Activated naive CD8-positive, alpha-beta T cell treated with anti-CD3 and anti-CD28 coated beads, Interleukin-2, amount 10 ng/mL, durations not matched to agents 7 days and 5 days (primary cell): ENCODE measurements around the gene CEP104. TPM values are rescaled to one million over a fixed set of nuclear protein-coding genes. Genes with fewer than 3 reads are reported as not detected.

Source experiments
- ATAC-seq: fragments of 150-1000 bp; cut with Tn5 transposase; one replicate; pipeline ENCODE4 v1.10.0; 2021; ENCODE audit warnings: low read depth, moderate library complexity
- POLR2A ChIA-PET: fragments of 350-600 bp; sonication (Branson Sonifier 250); formaldehyde crosslinking; loops from one replicate; lab custom pipeline; 2021; ENCODE audit warnings: antibody characterized with exemption; lab: Charles Lee
- DNase-seq: peaks from one replicate; pipeline ENCODE4 v3.0.0; 2021
- H3K27ac Mint-ChIP-seq: one replicate; pipeline ENCODE4 v1.8.0; 2022; ENCODE audit warnings: mild to moderate bottlenecking, mixed read lengths
- H3K27me3 Mint-ChIP-seq: one replicate; pipeline ENCODE4 v1.8.0; 2022; ENCODE audit warnings: mild to moderate bottlenecking, moderate library complexity, mixed read lengths
- H3K36me3 Mint-ChIP-seq: one replicate; pipeline ENCODE4 v1.8.0; 2021; ENCODE audit warnings: mild to moderate bottlenecking, mixed read lengths
- H3K4me1 Mint-ChIP-seq: one replicate; pipeline ENCODE4 v1.8.0; 2021; ENCODE audit warnings: mixed read lengths
- H3K4me3 Mint-ChIP-seq: one replicate; pipeline ENCODE4 v1.8.0; 2022; ENCODE audit warnings: mild to moderate bottlenecking, moderate library complexity, mixed read lengths
- H3K9me3 Mint-ChIP-seq: one replicate; pipeline ENCODE4 v1.8.0; 2021; ENCODE audit warnings: mixed read lengths
- total RNA-seq, 2 experiments: library from RNA; stranded (reverse); gene quantifications; one replicate each; pipeline ENCODE4 v1.2.3, GENCODE V29; 2021

Gene CEP104
- total RNA-seq, 2 experiments from 2014 or later: 44.6 to 46.9 TPM

DNA sequence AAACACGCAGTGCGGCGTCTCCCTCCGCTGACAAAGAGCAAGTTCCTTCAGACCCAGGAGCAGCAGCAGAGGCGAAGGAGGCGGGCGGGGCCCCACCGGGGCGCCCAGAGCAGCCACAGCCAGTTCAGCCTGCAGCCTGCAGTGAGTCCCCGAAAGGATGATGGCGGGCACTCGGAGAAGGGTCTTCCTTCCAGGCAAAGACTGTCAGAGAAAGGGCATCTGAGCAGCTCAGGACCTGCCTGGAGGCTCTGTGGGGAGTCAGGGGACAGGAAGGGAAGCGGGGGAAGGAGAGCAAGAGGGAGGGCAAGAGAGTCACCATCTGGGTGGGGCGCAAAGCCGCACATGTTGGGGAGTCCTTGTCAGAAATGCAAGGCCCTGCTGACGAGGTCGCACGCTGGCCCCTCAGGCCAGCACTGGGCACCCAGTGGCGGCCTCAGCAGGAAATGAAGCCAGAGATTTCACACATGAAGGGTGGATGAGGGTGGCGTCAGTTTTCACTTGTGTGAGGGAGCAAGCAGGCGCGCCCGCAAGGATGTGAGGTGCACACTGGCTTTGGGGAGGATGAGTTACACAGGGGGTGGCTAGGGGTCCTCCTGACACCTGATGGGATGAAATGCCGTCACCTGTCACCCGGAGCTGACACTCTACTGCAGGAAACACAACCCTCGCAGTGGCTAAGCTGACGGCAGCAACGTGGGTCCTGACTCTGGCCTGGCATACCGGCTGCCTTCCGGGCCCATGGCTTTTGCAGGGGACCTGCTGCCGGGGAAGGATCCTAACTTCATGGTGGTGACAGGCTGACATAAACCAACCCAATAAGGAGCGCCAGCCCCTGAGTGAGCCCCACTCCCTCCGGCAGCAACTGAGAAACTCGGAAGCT is 67.3 kb downstream of the CEP104 start:
- Mint-ChIP-seq H3K27ac (no peak overlapping the region), H3K36me3 (peaks cover 7% of the 10 kb centered on the region), H3K4me3 (no peak overlapping the region), H3K9me3 (no peaks in the 10 kb centered on the region), H3K27me3 (peaks cover 1% of the 10 kb centered on the region), H3K4me1 (peaks cover 17% of the 10 kb centered on the region)
- POLR2A ChIA-PET: no interaction called here
- DNase-seq (no peak), ATAC-seq (no peak)

DNA sequence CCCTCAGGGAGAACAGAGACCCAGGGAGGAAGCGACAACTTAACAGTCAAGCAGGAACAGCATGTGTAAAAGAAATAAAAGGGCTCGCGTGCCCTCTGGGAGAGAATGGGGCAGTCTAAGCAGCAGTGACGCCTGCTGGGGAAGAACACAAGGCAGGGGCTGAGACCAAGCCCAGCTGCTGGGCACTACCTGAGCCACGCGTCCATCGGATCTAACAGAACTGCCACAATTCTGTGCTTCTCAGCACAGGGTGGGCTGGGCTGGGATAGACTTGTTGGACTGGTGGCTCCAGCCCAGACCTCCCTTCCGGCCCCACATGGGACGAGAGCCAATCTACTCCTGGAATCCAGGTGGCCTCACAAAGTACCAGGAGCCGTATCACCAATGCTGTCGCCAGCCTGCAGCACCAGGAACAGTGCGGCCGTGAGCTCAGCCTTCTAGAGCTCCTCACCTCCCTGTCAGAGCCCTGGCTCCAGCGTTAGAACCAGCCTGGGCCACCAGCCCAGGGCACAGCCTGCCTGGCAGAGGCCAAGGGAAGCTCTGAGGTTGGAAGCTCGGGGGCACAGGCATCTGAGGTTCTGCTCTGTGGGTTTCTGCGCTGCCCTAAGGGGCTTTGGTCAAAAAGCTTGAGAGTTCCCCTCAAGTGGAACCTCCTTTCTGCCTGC is 68.1 kb downstream of the CEP104 start:
- ATAC-seq: no peak
- POLR2A ChIA-PET: no interaction called here
- peaks cover 14% of the 10 kb centered on the region for H3K4me1 Mint-ChIP-seq
- peaks cover 10% of the 10 kb centered on the region for H3K36me3 Mint-ChIP-seq
- H3K4me3 Mint-ChIP-seq: no peak overlapping the region
- H3K27ac Mint-ChIP-seq: no peak overlapping the region
- peaks cover 1% of the 10 kb centered on the region for H3K27me3 Mint-ChIP-seq
- DNase-seq: no peak
- no peaks in the 10 kb centered on the region for H3K9me3 Mint-ChIP-seq

DNA sequence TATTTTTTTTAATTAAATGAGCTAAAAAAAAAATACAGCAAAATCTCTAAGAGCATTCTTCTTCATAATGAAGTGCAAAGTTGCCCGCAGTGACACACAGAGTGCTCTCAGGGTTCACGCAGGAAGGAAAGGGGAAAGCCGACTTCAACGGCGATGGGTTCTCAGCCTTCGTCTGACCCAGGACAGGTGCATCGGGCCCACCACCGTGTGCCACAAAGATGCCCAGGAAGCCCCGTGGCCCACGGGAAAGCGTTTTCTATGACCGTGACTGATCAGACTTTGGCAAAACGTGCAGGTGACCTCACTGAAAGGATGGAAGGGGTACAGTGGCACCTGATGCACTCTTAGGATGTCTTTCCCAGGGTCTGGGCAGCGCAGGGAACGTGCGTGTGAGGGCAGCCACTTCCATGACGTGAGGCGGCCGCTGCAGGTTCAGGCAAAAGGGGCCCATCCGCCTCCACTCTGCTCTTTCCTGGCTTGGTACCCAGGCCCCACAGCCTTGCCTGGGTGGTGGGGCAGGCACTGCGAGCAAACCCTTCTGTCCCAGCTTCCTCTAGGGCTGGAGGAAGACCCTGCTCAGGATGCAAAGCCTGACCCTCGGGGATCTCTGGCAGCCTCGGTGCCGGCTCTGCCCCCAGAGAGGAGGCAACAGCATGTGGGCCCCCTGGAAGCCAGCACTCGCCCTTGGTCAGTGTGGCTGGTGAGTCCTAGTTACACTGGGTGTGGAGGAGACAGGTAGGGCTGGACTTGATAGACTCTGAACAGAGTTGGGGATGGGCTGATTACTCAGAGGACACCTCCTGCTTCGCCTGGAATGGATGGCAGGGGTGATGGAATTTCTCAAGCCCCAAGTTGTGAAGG is 69.0 kb downstream of the CEP104 start:
- H3K36me3 Mint-ChIP-seq: peaks cover 10% of the 10 kb centered on the region
- H3K27me3 Mint-ChIP-seq: peaks cover 1% of the 10 kb centered on the region
- ATAC-seq (no peak), DNase-seq (no peak)
- no peaks in the 10 kb centered on the region for H3K9me3 Mint-ChIP-seq
- POLR2A ChIA-PET: interaction anchor here (1.4 kb wide), 1 partner anchor 8 kb away, joined by 6 read pairs; the partner anchor contains the start of gene LRRC47
- H3K27ac Mint-ChIP-seq: no peak overlapping the region
- H3K4me1 Mint-ChIP-seq: peaks cover 10% of the 10 kb centered on the region
- no peak overlapping the region for H3K4me3 Mint-ChIP-seq

DNA sequence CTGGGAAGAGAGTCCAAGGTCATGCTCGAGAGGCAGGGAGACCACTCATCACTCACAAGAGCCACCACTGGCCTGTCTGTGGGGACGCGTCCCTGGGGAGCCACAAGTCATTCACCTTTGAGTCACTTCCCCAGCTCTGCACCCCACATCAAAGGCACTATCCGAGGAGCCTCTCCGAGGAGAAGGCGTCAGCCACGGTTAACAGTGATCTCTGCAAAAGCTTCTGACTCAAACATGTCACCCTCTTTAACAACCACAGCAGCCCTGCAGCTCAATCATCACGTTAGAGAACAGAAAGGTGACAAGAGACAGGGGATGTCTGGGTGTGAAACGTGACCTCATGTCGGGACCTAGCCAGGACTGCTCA is 69.7 kb downstream of the CEP104 start:
- POLR2A ChIA-PET: interaction anchor here (1.4 kb wide), 1 partner anchor 9 kb away, joined by 6 read pairs; the partner anchor contains the start of gene LRRC47
- Mint-ChIP-seq H3K36me3 (peaks cover 10% of the 10 kb centered on the region), H3K27ac (no peak overlapping the region), H3K4me3 (no peak overlapping the region), H3K27me3 (peaks cover 1% of the 10 kb centered on the region), H3K4me1 (peaks cover 5% of the 10 kb centered on the region), H3K9me3 (no peaks in the 10 kb centered on the region)
- no peak for DNase-seq
- peak; percentile 60 for ATAC-seq

DNA sequence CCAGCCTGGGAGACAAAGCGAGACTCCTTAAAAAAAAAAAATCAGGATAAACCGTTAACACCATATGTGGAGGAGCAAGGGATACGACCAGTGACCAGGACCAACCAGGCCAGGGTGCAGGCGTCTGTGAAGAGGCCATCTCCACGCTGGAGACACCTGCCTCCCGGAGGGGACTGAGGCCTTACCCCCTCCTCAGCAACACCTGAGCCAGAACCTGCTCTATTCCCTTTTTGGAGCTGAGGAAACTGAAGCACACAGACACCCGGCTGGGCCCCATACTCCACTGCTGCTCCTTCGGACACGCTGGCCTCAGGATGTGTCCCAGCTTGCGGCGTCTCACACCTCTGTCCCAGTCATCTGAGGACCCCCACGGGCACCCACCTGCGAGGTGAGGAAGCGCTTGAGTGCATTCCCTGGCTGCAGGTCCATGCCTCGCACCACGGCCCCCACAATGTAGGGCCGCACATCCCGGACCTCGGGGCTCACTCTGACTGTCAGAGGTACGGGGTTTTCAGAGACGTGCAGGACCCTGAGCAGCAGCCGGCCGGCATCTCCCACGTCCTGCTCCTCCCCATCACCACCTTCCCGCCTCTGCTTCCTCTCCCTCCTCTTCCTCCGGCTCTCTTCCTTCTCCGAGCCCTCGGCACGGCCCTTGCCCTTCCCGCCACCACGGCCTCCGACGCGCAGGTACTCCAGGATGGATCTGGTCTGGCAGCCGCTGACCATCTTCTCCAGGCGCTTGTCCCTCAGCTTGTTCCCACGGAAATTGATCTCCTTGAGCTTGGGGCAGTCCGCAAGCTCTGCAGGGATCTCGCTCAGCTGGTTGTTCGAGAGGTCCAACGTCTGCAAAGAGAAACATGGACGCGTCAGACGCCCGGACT is 70.3 kb downstream of the CEP104 start:
- Mint-ChIP-seq H3K36me3 (peaks cover 9% of the 10 kb centered on the region), H3K4me3 (no peak overlapping the region), H3K27ac (no peak overlapping the region), H3K4me1 (peaks cover 5% of the 10 kb centered on the region), H3K27me3 (peaks cover 1% of the 10 kb centered on the region), H3K9me3 (no peaks in the 10 kb centered on the region)
- no peak for DNase-seq
- no peak for ATAC-seq
- POLR2A ChIA-PET: interaction anchor here (1.4 kb wide), 1 partner anchor 9 kb away, joined by 6 read pairs; the partner anchor contains the start of gene LRRC47

DNA sequence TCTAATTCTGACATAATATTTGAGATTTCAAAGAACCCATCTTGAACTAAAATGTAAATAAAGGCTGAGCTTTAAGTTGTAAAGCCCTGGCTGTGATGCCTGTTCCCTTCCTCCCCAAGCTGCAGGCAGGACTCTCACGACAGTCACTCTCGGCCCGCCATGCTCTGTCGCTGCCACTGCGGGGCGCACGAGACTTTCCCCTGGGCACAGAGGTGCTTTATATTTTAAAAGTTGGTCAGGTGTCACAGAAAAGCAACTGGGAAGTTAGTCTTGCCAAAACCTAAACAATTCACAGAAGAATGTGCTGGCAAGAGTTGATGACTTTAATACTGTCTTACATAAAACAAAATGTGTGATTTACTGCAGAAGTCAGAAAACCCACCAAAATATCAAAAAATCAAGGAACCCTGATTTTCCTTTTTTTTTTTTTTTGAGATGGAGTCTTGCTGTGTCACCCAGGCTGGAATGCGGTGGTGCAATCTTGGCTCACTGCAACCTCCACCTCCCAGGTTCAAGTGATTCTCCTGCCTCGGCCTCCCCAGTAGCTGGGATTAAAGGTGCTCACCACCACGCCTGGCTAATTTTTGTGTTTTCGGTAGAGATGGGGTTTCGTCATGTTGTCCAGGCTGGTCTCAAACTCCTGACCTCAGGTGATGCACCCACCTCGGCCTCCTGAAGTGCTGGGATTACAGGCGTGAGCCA is 71.4 kb downstream of the CEP104 start:
- H3K4me1 Mint-ChIP-seq: peaks cover 5% of the 10 kb centered on the region
- no peak overlapping the region for H3K4me3 Mint-ChIP-seq
- ATAC-seq: no peak

DNA sequence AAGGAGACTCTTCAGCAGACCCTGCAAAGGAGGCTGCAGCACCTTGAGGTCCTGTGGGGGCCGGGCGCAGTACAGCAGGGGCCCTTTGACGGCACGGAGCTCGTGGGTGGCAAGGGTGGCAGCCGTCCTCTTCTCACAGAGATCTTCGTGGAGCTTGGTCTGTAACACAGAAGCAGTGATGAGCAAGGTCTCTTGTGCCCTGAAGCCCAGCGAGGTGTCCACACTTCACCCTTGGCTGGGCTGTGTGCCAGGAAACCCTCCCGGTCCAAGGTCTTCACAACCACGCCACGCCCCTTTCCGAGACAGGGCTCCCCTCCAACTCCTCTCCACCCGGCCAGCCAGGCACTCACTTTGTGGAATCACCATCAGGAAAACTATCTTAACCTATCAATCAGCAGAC is 72.0 kb downstream of the CEP104 start:
- ATAC-seq (no peak), DNase-seq (no peak)
- Mint-ChIP-seq H3K27me3 (peaks cover 1% of the 10 kb centered on the region), H3K4me3 (no peak overlapping the region), H3K9me3 (no peaks in the 10 kb centered on the region), H3K4me1 (peaks cover 5% of the 10 kb centered on the region), H3K27ac (no peak overlapping the region), H3K36me3 (peaks cover 13% of the 10 kb centered on the region)
- POLR2A ChIA-PET: interaction anchor here (0.7 kb wide), 1 partner anchor 11 kb away, joined by 4 read pairs; the partner anchor contains the start of gene LRRC47

More for the DNA sequence above, 71.4 kb downstream of the CEP104 start:
- Mint-ChIP-seq H3K27ac (no peak overlapping the region), H3K36me3 (peaks cover 9% of the 10 kb centered on the region), H3K27me3 (peaks cover 1% of the 10 kb centered on the region), H3K9me3 (no peaks in the 10 kb centered on the region)
- no peak for DNase-seq
- POLR2A ChIA-PET: interaction anchor here (0.7 kb wide), 1 partner anchor 11 kb away, joined by 4 read pairs; the partner anchor contains the start of gene LRRC47

DNA sequence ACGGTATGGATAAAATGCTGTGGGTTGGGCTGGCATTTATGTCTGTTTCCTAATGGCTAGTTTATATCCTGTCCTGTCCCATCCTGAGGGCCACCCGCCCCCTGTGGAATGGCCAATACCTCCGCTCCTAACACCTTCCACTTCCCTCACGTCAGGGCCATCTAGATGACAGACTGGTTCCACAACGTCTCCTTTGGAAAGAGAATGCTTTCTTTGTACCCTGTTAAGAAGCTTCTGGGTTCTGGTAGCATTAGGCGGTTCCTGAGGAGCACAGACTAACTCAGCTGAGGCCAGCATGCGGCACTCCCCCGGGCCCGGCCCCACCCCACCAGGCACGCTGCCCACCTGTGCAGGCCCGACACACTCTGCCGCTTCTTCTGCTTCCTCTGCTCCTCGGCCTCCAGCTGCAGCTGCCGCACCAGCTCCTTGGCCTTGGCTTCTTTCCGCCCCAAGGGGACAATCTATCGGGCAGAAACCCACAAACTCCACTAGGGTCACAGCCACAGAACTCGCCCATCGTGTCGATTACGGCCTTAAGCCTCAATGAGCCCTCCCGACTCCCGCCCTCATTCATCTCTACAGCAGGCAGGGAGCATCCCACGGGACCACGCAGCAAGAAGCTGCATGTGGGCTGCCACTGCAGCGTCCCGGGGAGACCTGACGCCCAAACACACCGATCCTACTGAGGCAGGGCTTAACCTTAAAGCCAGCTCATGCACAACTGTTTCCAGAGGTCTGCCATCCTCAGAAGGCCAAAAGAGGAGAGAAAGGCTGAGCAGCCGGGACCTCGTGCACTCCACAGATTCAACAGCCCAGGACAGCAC is 73.1 kb downstream of the CEP104 start:
- POLR2A ChIA-PET: interaction anchor here (2.5 kb wide), 1 partner anchor 12 kb away, joined by 5 read pairs; the partner anchor contains the start of gene LRRC47
- ATAC-seq (no peak), DNase-seq (no peak)
- no peaks in the 10 kb centered on the region for H3K9me3 Mint-ChIP-seq
- no peak overlapping the region for H3K4me3 Mint-ChIP-seq
- peaks cover 1% of the 10 kb centered on the region for H3K27me3 Mint-ChIP-seq
- peaks cover 16% of the 10 kb centered on the region for H3K36me3 Mint-ChIP-seq
- no peak overlapping the region for H3K27ac Mint-ChIP-seq
- H3K4me1 Mint-ChIP-seq: peaks cover 2% of the 10 kb centered on the region

DNA sequence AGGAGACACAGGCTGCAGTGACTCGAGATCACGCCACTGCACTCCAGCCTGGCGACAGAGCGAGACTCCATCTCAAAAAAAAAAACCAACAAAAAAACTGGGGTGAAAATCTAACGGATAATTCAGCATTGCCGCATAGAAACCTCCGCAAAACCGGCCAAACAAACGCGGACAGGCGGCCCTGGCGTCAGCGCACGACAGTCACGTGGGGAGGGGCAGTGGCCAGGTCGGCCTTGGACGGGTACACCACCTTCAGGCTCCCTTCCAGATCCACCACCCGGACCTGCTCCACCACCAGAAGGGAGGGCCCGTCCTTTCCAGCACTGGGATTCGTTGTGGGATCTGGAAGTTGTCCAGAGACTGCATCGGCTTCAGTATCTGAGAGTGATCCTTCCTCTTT is 76.1 kb downstream of the CEP104 start:
- Mint-ChIP-seq H3K4me1 (no peaks in the 10 kb centered on the region), H3K27ac (no peak overlapping the region), H3K4me3 (no peak overlapping the region), H3K9me3 (no peaks in the 10 kb centered on the region), H3K36me3 (peaks cover 14% of the 10 kb centered on the region), H3K27me3 (no peaks in the 10 kb centered on the region)
- POLR2A ChIA-PET: no interaction called here
- no peak for ATAC-seq
- DNase-seq: no peak

DNA sequence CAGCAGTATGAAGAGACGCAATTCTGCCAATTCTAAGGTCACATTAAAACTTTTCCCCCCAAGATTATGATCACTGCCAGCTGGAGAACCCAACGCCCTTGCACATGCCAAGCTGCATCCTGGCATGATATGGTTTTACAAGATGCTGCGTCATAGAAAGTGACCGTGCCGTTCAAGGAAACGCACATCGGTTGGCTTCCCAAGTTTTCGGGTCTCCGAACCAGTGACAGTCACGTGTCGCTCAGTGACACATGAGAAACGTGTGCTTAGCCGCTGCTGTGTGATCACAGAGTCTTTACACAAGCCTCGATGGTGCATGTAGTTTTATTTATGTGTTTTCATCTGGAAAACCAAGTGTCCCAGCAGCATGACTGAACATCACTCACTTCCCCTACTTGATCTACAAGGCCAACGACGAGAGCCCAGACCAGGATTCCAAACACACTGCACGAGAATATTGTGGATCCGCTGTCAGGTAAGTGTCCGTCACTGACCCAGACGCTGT is 77.0 kb downstream of the CEP104 start:
- H3K27me3 Mint-ChIP-seq: no peaks in the 10 kb centered on the region
- ATAC-seq (no peak), DNase-seq (no peak)
- no peaks in the 10 kb centered on the region for H3K9me3 Mint-ChIP-seq
- POLR2A ChIA-PET: no interaction called here
- peaks cover 2% of the 10 kb centered on the region for H3K4me1 Mint-ChIP-seq
- no peak overlapping the region for H3K4me3 Mint-ChIP-seq
- H3K27ac Mint-ChIP-seq: no peak overlapping the region
- peaks cover 10% of the 10 kb centered on the region for H3K36me3 Mint-ChIP-seq

DNA sequence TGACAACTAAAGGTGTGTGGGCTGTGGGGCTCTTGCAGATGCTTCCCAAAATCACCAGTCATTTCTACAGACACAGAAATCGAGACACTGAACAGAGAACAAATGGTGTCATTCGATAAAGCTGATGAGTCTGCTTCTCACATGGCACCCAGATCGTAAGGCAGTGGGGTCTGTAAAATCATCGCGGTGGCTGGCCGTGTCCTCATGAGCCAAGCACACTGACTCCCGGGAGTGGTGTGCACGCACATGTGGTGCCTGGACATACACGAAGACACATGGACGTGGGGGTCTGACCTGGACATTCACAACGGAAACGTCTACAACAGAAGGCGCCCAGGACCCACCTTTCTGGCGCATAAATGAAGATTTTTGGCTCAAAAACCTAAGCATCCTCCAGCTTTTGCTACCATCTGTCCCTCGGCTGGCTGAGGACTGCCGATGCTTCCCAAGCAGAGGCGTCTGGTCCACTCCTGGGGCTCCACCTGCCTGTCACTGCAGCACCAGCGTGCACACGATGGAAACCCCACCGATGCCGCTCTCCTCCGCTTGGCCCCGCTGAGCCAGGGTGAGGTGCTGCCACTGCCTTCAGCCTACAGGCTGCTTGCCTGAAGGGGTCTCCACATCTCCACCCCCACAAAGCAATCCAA is 77.6 kb downstream of the CEP104 start:
- H3K36me3 Mint-ChIP-seq: peaks cover 10% of the 10 kb centered on the region
- H3K9me3 Mint-ChIP-seq: no peaks in the 10 kb centered on the region
- DNase-seq (no peak), ATAC-seq (no peak)
- H3K4me1 Mint-ChIP-seq: peaks cover 2% of the 10 kb centered on the region
- no peak overlapping the region for H3K4me3 Mint-ChIP-seq
- no peak overlapping the region for H3K27ac Mint-ChIP-seq
- POLR2A ChIA-PET: no interaction called here
- no peaks in the 10 kb centered on the region for H3K27me3 Mint-ChIP-seq
